Thyroid gland (tissue), 4 donors: ENCODE results near the gene CBFA2T3.

Experiments used
- CTCF ChIP-seq, 6 experiments: fragments of 200-600 bp in 3 of 6; fragments of 450-650 bp in 3 of 6; sonication (generic) in 3 of 6; IDR thresholded peaks; one replicate each; pipeline ENCODE4 v1.5.1; 2016 to 2019; ENCODE audit warnings: antibody characterized with exemption in 6 of 6, mild to moderate bottlenecking in 2 of 6, inconsistent platforms in 1 of 6, moderate library complexity in 1 of 6
- POLR2A ChIP-seq, 2 donors: fragments of 450-650 bp; IDR thresholded peaks; one replicate each; pipeline ENCODE4 v1.6.1; 2017; ENCODE audit warnings: antibody characterized with exemption in 2 of 2, mild to moderate bottlenecking in 2 of 2, moderate library complexity in 1 of 2

DNA sequence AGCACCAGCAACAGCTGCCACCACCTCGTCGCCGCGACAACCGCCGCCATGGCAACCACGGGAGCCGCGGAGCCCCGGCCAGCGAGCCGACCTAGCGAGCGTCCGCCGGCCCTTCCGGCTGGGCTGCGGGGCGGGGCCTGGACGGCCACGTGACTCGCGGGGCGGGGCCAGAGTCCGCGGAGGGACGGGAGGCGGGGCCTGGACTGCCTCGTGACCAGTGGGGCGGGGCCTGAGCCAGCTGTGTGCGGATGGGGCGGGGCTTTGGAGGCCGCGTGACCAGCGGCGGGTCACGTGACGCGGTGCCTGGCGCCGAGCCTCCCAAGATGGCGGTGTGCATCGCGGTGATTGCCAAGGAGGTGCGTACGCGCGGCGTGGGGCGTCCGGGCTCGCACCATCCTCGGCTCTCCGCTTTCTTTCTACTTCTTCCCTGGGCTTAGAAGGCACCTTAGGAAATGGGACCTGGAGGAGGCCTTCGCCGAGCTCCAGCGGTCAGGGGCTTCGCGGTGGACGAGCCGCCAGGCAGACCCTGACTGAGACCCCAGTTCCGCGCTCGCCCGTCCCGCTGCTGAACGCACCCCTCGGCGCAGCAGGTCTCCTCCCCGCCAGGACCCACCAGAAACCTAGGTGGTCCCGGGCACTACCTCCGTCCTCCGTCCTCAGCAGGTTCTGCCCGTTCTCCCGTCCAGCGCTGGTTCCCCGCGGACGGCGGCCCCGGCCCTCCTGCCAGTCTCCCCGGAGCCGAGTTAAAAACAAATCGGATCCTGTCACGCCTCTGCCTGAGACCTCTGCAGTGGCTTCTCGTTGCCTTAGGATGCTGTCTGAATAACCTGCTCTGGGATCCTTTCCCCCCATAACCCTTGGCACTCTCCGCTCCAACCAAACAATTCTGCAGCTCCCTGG, 119.9 kb downstream of the CBFA2T3 start, which contains the start of the genes GALNS and TRAPPC2L:
- TF ChIP-seq CTCF (IDR thresholded peaks at IDR 0.05) (peak in 1 of 6 experiments; percentile 28), POLR2A (IDR thresholded peaks at IDR 0.05) (peak; percentile 57 to 91)
